Measurements from ENCODE around the gene COL27A1.

The COL27A1 gene

GRCh38 chr9:114155263-114155994, at the start of gene COL27A1:
Gene COL27A1 (plus strand): TSS chr9:114155537. CDS start chr9:114155951, 414 bp downstream.
- in situ Hi-C loops (cut with MboI; ENCODE audit: low sequenced_read_pairs): no loop called here

GRCh38 chr9:114107286-114108001, 47.9 kb upstream of the COL27A1 start:
- in situ Hi-C loops (cut with MboI; ENCODE audit: low sequenced_read_pairs): no loop called here

- in situ Hi-C loops (cut with MboI; ENCODE audit: low sequenced_read_pairs): no loop called here
These were observed 47.1 kb upstream of the COL27A1 start for GRCh38 chr9:114108016-114108833.

- in situ Hi-C loops (cut with MboI; ENCODE audit: low sequenced_read_pairs): no loop called here
These were observed 46.2 kb upstream of the COL27A1 start for GRCh38 chr9:114109124-114109523.

GRCh38 chr9:114110180-114110579, 45.2 kb upstream of the COL27A1 start:
- in situ Hi-C loops (cut with MboI; ENCODE audit: low sequenced_read_pairs): no loop called here

GRCh38 chr9:114112325-114112724, 43.0 kb upstream of the COL27A1 start:
- in situ Hi-C loops (cut with MboI; ENCODE audit: low sequenced_read_pairs): no loop called here

GRCh38 chr9:114112778-114113584, 42.4 kb upstream of the COL27A1 start:
- in situ Hi-C loops (cut with MboI; ENCODE audit: low sequenced_read_pairs): no loop called here

GRCh38 chr9:114114364-114114763, 41.0 kb upstream of the COL27A1 start:
- in situ Hi-C loops (cut with MboI; ENCODE audit: low sequenced_read_pairs): no loop called here

- in situ Hi-C loops (cut with MboI; ENCODE audit: low sequenced_read_pairs): no loop called here
These were observed 39.6 kb upstream of the COL27A1 start for GRCh38 chr9:114115654-114116125.

GRCh38 chr9:114116126-114116747, 39.1 kb upstream of the COL27A1 start:
- in situ Hi-C loops (cut with MboI; ENCODE audit: low sequenced_read_pairs): no loop called here

GRCh38 chr9:114117614-114117995, 37.7 kb upstream of the COL27A1 start:
- in situ Hi-C loops (cut with MboI; ENCODE audit: low sequenced_read_pairs): no loop called here

- in situ Hi-C loops (cut with MboI; ENCODE audit: low sequenced_read_pairs): no loop called here
These were observed 37.1 kb upstream of the COL27A1 start for GRCh38 chr9:114117996-114118830.

- in situ Hi-C loops (cut with MboI; ENCODE audit: low sequenced_read_pairs): no loop called here
These were observed 35.8 kb upstream of the COL27A1 start for GRCh38 chr9:114119242-114120191.

GRCh38 chr9:114120192-114121014, 34.9 kb upstream of the COL27A1 start:
- in situ Hi-C loops (cut with MboI; ENCODE audit: low sequenced_read_pairs): no loop called here

- in situ Hi-C loops (cut with MboI; ENCODE audit: low sequenced_read_pairs): no loop called here
These were observed 33.9 kb upstream of the COL27A1 start for GRCh38 chr9:114121227-114122135.
